HepG2 (cell line): ENCODE data around the gene TUBA4B. TPM values are rescaled to one million over a fixed set of nuclear protein-coding genes. Genes with fewer than 3 reads are reported as not detected.

Source experiments
- JDP2 ChIP-seq: sonication (generic); formaldehyde crosslinking; IDR thresholded peaks from 2 replicates; pipeline ENCODE4 v1.8.1; 2022; ENCODE audit warnings: missing genetic modification reagents, borderline replicate concordance
- LRRFIP1 ChIP-seq: sonication (generic); formaldehyde crosslinking; conservative IDR thresholded peaks from 2 replicates; pipeline ENCODE4 v1.4.0; 2020; ENCODE audit warnings: missing genetic modification reagents
- NFYC ChIP-seq: IDR thresholded peaks from 2 replicates; pipeline ENCODE4 v1.6.1; 2016; ENCODE audit warnings: missing genetic modification reagents, missing compliant biosample characterization
- PTBP1 ChIP-seq: fragments of 200-400 bp; formaldehyde crosslinking; IDR thresholded peaks from 2 replicates; pipeline ENCODE4 v1.6.1; 2018; ENCODE audit warnings: low read length, low read depth; ENCODE audit not compliant: poor library complexity, severe bottlenecking
- SIN3B ChIP-seq: fragments of 150-350 bp; IDR thresholded peaks from 2 replicates; pipeline ENCODE4 v1.6.1; 2014; ENCODE audit warnings: low read length
- SIX1 ChIP-seq: sonication (generic); formaldehyde crosslinking; IDR thresholded peaks from 2 replicates; pipeline ENCODE4 v1.4.0; 2020; ENCODE audit warnings: missing genetic modification reagents, borderline replicate concordance
- ZBTB2 ChIP-seq: sonication (generic); formaldehyde crosslinking; IDR thresholded peaks from 2 replicates; pipeline ENCODE4 v1.8.0; 2022; ENCODE audit warnings: low read depth, missing genetic modification reagents
- ZGPAT ChIP-seq: IDR thresholded peaks from 2 replicates; pipeline ENCODE4 v1.6.1; 2016; ENCODE audit warnings: mild to moderate bottlenecking
- ZNF329 ChIP-seq: sonication (generic); formaldehyde crosslinking; IDR thresholded peaks from 2 replicates; pipeline ENCODE4 v1.9.0; 2021; ENCODE audit warnings: low read depth, mild to moderate bottlenecking, missing genetic modification reagents
- ZNF484 ChIP-seq: sonication (generic); formaldehyde crosslinking; IDR thresholded peaks from 2 replicates; pipeline ENCODE4 v1.5.1; 2020; ENCODE audit warnings: mild to moderate bottlenecking, low read depth, missing genetic modification reagents, borderline replicate concordance
- ZNF687 ChIP-seq: sonication (generic); formaldehyde crosslinking; IDR thresholded peaks from 2 replicates; pipeline ENCODE4 v1.5.1; 2020; ENCODE audit warnings: mild to moderate bottlenecking, missing genetic modification reagents, moderate library complexity
- ZNF749 ChIP-seq: sonication (generic); formaldehyde crosslinking; IDR thresholded peaks from 2 replicates; pipeline ENCODE4 v1.8.0; 2022; ENCODE audit warnings: mild to moderate bottlenecking, missing genetic modification reagents, moderate library complexity, borderline replicate concordance
- ZNF768 ChIP-seq: sonication (generic); formaldehyde crosslinking; IDR thresholded peaks from 2 replicates; pipeline ENCODE4 v1.4.0; 2020; ENCODE audit warnings: missing genetic modification reagents
- ZNF788 ChIP-seq: sonication (generic); formaldehyde crosslinking; IDR thresholded peaks from 2 replicates; pipeline ENCODE4 v1.5.0; 2020; ENCODE audit warnings: mild to moderate bottlenecking, missing genetic modification reagents, borderline replicate concordance
- polyA plus RNA-seq, 8 experiments: library from polyadenylated mRNA; depleted of rRNA in 3 of 8; stranded (reverse) in 7 of 8; unstranded in 1 of 8; fragments of >200 nt; fragmentation: Illumina TruSeq in 4 of 8; extraction: Trizol in 4 of 8; gene quantifications; 2 replicates each; pipeline versions ENCODE4 v1.2.1 to v1.2.3, GENCODE V29; 2011 to 2016; ENCODE audit warnings: low read depth in 4 of 8, missing spikeins in 1 of 8, mixed read lengths in 1 of 8; ENCODE audit not compliant: insufficient read depth in 1 of 8
- total RNA-seq, 5 experiments: library from RNA; depleted of rRNA; stranded (reverse); fragments of >200 nt; fragmentation: Illumina TruSeq; extraction: Trizol; gene quantifications; 2 replicates each; pipeline ENCODE4 v1.2.3, GENCODE V29; 2016; ENCODE audit warnings: low read depth in 1 of 5

Gene TUBA4B
- total and polyA plus RNA-seq, 2 of the 13 experiments (the other 11 are each of a cell fraction or from before 2014, with no cell fraction given), result 0.18 to 0.22 TPM

- TF ChIP-seq PTBP1 (no peak), ZNF484 (CRISPR knock-in tag) (no peak), NFYC (CRISPR knock-in tag) (no peak), ZNF329 (CRISPR knock-in tag) (no peak), ZGPAT (CRISPR knock-in tag) (no peak), ZNF687 (CRISPR knock-in tag) (peak; percentile 94), ZNF768 (CRISPR knock-in tag) (no peak), ZNF749 (CRISPR knock-in tag) (0 out of 2 replicates have a peak, but pooled peaks have one; percentile 20), LRRFIP1 (CRISPR knock-in tag) (no peak), ZNF788 (CRISPR knock-in tag) (no peak), JDP2 (CRISPR knock-in tag) (no peak), ZBTB2 (CRISPR knock-in tag) (no peak), SIX1 (CRISPR knock-in tag) (no peak), SIN3B (no peak)
Observed at GRCh38 chr2:219230059-219230540, 22.9 kb upstream of the TUBA4B start (continued).
